ENCODE results near the gene MMAB. TPM values are rescaled to one million over a fixed set of nuclear protein-coding genes. Genes with fewer than 3 reads are reported as not detected.

MMAB gene
- 40.6 and 49.2 TPM in 2 replicates for total RNA-seq

GRCh38 chr12:109573029-109573913 lies at the start of gene MMAB, which contains the start of gene MVK:
Gene MMAB, minus strand, starts transcription at chr12:109573504. Its CDS starts 24 bp downstream, at chr12:109573480.
Gene MVK, plus strand, starts transcription at chr12:109573794. Its CDS starts 1,029 bp downstream, at chr12:109574823.

Other genes with a start within 250 kb of the MMAB start
- not detected in 2 replicates for gene MYO1H, start 225.6 kb downstream of the MMAB start, total RNA-seq
- gene KCTD10, start 96.2 kb downstream of the MMAB start, total RNA-seq, result 62.3 and 98.4 TPM in 2 replicates
- gene UBE3B, start 95.9 kb downstream of the MMAB start, total RNA-seq, result 39.3 and 41.9 TPM in 2 replicates
- gene MVK, start 290 bp upstream of the MMAB start, total RNA-seq, result 22.8 and 30.5 TPM in 2 replicates
- 0.15 and 0.32 TPM in 2 replicates for gene FAM222A, start 140.3 kb upstream of the MMAB start, total RNA-seq